Right renal pelvis (tissue), 4 donors: ENCODE data around the gene LRFN2. TPM values are rescaled to one million over a fixed set of nuclear protein-coding genes. Genes with fewer than 3 reads are reported as not detected.

ENCODE experiments used
- DNase-seq, 4 donors: peaks; one replicate each; pipeline ENCODE4 v3.0.0-alpha.2; 2013; ENCODE audit warnings: low read depth in 4 of 4, low spot score in 3 of 4, missing footprints in 1 of 4
- polyA plus RNA-seq, 4 donors: library from polyadenylated mRNA; unstranded; fragments of 120-200 nt; gene quantifications; one replicate each; pipeline ENCODE4 v1.2.1, GENCODE V29; 2013; ENCODE audit not compliant: insufficient read length in 4 of 4

LRFN2 gene
- polyA plus RNA-seq, 4 donors: 0.94 to 1.6 (median 1.0) TPM

- no peak for DNase-seq
These were observed 146.0 kb downstream of the LRFN2 start for GRCh38 chr6:40441150-40441549.

DNA sequence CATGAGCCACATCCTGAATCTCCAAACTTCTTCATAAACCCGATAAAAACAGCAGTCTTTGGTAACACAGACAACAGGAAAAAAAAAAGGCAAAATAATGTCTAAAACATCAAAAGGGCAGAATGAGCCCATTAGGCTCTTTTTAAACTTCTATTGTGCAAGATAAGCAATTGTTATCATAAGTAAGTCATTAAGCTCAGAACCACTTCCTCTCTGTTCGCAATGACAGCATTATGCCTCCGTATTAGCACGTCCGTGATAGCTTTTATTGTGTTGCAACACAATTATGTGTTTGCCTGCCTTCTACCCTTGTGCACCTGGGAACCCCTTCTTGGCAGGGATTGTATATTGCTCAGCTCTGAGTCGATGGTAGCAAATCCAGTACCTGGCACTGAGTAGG, 147.1 kb downstream of the LRFN2 start:
- DNase-seq: no peak

DNA sequence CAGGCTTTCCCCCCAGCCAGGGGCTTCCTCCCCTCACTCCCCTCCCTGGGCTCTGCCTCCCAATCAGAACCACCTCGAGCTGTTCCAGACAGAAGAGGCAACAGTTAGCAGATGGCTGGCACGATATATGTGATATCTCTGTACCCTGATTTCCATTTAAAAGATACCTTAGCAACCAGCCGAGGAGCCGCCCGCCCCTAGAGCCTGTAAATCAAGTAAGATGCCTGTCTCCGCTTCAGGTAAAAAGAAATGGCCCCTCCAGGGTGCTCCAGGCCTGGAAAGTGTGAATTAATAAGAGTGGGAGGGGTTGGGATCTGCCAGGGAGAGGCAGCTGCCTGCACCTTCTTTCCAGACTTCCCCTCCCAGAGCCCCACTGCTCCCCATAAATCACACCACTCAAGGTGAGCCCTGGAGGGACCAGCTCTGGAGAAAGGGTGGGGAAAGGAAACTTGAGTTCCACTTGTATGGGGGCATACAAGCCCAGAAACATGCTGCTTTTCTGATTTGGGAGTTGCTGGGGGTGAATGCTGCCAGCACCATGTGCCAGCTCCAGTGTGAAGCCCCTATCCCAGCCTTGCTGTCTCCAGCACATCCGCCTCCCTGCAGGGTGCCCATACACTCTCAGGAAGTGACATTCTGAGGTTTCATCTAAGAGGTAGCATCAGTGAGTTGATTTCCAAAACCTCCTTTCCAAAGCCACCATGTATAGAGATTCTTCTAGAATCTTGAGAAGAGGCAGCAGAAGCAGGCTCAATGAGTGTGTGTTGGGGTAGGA, 148.0 kb downstream of the LRFN2 start:
- no peak for DNase-seq

DNA sequence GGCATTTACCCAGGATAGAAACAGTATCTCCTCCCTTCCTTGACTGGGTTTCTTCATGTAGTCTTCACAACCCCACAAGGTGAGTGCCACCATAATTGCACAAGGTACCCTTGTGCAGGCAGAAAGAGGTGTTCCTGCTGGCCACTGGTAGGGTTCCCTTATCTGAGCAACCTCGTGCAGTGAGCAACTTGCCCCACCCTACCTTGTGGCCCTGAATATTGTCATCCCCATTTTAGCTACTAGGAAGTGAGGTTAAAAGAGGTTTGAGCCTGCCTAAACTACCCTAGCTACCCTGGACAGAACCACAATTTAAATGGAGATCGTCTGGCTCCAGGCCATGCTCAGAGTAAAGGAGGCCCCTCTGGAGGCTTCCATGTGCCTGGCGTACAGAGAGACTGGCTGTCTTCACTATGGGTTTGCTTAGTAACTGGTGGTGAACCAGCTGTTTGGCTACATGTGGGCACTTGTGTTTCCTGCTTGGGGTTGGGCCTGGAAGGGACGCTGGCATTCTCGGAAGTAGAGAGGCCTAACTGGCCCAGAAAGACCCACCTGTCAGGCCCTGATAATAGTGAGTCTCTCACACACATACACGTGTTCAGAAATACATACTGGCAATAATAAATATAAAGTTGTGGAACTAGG, 148.8 kb downstream of the LRFN2 start:
- DNase-seq: no peak

DNA sequence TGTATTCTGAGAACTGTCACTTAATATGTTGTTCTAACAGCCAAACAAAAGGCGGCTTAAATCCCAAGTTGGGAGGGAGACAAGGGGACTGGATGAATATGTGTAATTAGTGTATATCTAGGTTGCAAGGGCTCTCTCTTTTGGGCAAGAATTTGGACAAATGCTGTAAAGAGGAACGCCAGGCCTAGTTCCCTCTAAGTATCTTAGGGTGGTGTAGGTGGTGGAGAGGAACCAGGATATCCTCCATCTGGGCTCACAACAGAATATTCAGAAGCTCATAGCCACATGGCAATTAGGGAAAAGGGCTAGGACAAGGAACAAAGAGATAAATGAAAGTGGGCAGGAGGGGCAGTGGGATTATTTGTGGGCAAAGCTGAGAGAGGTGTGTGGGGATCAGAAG, 149.5 kb downstream of the LRFN2 start:
- DNase-seq: no peak

DNA sequence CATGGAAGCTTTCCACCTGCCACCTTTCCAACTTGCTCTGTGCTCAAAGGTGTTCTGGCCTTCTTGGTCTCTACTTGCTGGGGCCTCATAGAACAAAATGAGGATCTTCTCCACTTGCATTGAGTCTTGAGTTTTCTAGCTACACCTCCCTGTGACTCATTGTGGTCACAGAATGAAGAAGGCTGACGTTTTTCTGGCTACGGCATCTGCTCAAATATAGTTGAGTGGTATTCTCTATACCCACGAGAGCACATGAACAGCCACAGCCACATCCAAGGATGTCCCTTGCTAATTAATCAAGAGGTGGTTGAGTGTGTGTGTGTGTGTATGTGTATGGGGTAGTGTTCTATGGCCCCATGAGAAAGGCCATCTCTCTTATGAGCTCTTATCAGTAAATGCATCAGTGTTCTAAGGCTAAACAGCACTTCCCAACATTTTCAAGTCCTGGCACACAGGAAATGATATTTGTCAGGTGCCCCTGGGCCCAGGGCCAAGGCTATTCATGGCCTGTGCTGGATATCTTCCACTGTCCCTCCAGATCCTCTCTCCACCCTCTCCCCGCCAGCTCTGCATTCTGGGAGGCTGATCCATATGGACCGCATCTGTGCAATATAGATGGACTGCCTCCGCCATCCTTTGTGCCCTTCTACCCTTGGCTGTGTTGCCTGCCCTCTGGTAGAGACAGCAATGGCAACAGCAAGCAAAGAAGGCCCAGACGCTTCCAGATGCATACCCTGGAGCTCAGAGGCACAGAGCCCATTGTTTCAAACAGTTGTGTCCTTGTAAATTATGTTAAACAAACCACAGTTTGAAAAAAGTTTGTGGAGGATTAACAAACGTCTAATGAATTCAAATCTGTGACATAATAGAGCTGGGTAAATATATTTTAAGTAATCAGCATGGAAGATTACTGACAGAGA, 150.2 kb downstream of the LRFN2 start:
- no peak for DNase-seq

GRCh38 chr6:40432982-40433381, 154.2 kb downstream of the LRFN2 start:
- DNase-seq: no peak

DNA sequence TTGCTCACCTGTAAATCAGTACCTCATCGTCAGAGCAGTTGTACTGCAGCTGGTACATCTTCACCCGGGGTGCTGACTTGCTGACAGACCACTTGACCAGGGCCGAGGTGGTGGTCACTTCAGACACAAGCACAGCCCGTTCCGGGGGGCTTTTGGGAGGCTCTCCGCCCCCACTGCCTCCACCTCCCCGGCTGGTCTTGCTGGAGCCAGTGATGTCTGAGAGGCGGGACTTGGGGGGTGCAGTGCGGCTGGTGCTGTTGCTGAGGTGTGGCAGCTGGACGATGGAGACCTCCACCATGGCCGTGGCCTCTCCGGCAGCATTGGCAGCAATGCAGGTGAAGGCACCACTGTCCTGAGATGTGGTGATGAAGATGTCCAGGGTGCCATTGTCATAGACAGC, 155.5 kb downstream of the LRFN2 start:
- no peak for DNase-seq

DNA sequence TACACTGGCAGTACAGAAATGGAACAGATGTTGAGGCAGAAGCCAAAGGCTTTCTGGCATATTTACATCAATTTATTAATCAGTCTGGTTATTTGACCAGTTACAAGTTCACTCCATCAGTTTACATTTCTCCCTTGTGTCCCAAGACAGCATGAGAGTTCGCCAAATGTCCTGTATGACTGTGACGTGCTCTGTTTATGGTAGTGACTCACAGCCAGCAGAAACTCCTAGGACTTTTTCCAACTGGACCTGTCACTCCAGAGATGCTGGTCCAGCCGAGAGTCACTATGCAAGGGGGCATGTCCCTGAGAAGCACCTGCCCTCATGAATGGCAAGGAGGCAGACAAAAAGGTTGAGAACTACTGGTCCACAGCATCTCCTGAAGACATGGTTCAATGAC, 160.0 kb downstream of the LRFN2 start:
- no peak for DNase-seq

DNA sequence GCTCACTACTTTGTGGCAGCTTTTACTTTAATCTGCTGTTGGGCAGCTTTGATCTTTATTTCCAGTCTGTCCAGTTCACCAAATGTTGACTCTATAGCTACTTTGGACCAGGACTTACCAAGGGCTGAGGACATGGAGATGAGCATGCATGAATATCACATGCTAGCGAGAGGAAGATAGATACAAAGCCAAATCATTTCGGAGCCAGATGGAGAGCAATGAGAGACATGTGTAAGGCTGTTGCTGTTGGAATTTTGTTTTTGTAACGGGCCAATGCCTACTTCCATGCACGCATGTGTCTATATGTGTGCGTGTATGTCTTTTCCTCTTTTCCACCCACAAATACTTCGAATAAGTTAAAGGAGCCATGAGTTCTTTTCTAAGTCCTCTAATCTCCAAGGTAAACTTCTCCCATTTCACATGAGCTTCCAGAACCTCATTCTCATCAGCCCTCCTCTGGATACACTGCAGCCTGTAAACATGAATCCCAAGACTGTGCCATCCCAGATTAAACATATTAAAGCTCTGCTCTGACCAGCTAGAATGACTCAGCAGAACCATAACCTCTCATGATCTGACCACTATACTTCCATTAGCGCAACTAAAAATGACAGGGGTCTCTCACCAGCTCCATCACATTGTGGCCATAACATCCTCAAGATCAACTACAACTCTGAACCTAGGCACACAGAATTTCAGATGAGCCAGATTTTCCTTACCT, 160.7 kb downstream of the LRFN2 start:
- DNase-seq: no peak

DNA sequence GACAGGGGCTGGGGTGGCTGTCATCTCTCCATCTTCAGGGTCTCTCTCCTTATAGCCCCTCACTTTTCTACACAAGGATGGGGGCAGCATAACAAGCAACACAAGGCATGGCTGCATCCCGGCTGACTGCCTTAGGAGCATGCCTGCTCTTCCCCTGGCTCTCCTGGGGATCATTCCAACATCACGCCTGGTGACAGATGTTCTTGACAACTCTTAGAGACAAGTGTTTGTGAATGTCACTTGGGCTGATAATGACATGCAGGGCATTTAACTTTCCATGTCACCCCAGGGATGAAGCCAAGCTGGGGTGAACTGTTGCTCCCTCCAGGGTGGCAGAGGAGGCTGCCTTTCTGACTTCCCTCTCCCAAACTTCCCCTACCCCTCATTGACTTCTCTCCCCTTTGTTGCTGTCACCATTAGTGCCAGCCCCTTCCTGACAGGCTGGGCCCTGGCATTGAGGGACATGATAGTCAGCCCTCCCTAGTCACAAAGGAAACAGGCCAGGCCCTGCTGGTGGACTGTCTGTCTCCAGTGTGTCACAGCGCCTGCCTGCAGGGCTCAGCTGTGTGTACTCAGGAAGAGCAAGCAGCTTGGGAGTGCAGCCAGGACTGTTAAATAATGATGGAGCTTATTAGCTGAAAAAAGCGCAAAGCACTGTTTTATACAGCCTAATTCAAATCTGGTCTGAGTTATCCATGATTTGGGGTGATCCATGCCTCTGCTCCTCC, 161.8 kb downstream of the LRFN2 start:
- peak in 3 of 4 donors; percentile 28 to 48 (median 38) for DNase-seq

DNA sequence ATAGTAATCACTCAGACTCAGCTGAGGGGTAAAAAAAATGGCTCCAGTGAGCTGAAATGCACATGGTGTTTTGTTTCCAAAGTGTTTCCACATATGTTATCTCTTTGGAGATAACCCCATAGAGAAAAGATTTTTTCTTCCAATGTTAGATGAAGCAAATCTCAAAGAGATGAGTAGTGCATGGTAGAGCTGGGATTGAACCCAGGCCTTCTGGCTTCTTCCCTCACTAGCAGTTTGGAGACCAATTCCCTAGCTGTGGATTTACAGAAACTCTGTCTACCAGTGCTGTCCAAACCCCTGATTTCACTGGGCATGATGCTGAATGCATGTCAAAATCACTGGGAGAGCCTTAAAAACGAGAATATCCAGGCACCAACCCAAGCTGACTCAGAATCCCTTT, 165.1 kb downstream of the LRFN2 start:
- DNase-seq: no peak

DNA sequence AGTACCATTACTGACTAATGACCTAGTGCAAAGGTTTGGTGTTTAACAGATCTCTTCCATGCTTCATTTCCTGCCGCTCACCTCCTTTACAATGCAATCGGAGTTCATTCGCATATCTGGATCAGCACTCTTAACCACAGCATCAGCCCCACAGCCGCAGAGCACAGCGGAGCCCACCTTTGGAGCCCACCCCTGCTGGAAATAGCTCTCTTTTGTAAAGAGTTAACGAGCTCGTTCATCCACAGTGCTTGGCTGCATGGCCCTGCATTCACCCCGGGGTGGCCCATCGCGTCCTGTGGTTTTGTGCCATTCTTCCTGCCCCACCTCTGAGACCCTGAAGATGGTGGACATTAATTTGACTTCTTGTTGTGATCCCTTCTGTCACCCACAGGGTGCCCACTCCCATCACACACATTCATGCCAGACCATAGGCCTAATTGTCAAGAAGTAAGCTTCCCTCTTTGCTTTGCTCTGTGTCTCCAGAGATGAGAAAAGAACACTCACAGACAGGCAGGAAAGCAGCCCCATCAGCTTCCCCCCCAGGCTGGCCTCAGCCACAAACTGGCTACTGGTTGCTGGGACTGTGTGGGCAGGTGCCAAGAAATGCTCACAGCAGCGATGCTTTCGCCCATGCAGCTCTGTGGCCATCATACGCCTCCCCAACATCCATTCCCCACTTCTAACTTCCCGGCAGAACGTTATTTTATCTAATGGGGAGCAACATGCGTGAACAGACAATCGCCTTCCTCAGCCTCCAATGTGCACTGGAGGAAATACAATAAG, 167.0 kb downstream of the LRFN2 start:
- no peak for DNase-seq

GRCh38 chr6:40419377-40419776, 167.8 kb downstream of the LRFN2 start:
- DNase-seq: no peak

- no peak for DNase-seq
These were observed 170.1 kb downstream of the LRFN2 start for GRCh38 chr6:40417031-40417430.

- DNase-seq: no peak
These were observed 172.5 kb downstream of the LRFN2 start for GRCh38 chr6:40414617-40415016.

DNA sequence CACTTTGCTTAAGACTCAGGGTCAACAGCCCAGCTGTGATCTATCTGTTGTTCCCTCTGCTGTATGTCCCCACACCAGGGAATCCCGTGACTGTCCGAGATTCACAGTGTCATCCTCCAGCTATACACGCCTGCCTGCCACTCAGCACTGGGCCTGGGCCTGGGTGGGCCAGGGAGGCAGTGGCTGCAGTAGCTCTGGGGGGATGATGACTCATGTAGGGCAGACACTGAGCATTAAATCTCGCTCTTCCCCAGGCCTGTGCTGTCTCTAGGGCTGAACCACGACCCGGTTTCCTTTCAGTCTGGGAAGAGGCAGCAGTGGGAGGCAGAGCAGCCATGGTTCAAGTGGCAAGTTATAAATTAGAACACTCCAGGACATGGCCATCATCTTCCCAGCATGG, 173.9 kb downstream of the LRFN2 start:
- peak in 3 of 4 donors; percentile 16 to 39 (median 30) for DNase-seq

DNA sequence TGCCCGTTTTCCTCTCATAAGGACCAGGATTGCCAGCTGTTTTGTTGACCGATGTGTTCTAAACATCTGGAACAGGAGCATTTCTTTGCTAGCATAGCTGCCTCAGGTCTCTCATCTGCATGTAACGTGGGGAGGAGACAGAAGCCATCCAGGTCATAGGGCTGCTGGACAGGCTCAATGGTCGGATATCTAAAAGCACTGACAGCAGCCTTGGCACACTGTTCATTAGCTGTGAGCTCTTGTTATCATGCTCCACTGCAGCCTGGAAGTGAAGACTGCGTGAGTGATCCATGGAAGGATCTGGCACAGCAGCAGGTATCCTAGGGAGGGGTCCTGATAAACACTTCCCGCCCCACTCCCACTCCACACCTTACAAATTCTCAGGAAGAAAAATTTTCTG, 175.3 kb downstream of the LRFN2 start:
- no peak for DNase-seq

DNA sequence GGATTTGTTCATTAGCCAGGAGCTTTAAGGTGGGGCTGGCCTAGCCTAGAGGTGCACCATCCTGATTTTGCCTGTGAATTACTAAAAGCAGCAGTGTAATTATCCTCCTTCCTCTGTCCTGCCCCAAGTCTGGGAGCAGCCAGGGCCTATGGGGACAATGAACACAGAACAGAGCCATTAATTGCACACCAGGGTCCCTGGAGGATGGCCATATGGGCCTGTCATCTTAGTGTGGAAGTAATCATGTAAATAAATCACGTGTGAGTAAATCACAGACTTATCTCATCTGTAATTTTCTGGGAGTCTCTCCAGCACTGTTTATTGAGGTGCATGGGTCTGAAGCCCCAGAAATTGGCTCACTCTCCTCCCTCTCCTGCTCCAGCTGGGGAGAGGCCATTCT, 176.3 kb downstream of the LRFN2 start:
- no peak for DNase-seq
